HG03558 (cell line): ENCODE data around the gene CTH.
"Not testable (repeated sequence)": the region's sequence is repeated elsewhere in the genome, so short reads cannot be mapped to it uniquely, and the experiment has no call there.

Source experiments
- ATAC-seq: cut with Tn5 transposase; IDR thresholded peaks from one replicate; pipeline ENCODE4 v1.9.1; 2021; ENCODE audit warnings: moderate number of reproducible peaks; ENCODE audit not compliant: unreplicated experiment; ENCODE audit errors: extremely low read depth

The CTH gene

DNA sequence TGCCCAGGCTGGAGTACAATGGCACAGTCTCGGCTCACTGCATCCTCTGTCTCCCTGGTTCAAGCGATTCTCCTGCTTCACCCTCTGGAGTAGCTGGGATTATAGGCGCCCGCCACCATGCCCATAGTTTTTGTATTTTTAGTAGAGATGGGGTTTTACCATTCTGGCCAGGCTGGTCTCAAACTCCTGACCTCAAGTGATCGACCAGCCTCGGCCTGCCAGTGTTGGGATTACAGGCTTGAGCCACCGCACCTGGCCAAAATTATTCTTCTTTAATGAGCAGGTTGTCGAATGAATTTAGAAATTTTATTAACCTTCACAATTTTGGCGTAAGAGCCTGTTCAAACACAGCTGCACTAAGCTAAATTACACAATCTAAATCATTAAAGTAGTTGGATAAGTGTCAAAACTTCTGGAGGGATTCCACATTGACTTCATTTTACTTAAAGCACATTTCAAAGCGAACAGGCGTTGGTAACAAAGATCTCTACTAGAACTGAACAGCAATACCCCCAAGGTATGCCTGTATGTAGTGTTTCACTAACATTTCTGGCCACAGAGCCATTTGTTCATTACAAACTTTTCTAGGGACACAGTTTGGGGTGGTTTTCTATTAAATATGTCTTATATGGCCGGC is 5.2 kb upstream of the CTH start:
- no peak for ATAC-seq

DNA sequence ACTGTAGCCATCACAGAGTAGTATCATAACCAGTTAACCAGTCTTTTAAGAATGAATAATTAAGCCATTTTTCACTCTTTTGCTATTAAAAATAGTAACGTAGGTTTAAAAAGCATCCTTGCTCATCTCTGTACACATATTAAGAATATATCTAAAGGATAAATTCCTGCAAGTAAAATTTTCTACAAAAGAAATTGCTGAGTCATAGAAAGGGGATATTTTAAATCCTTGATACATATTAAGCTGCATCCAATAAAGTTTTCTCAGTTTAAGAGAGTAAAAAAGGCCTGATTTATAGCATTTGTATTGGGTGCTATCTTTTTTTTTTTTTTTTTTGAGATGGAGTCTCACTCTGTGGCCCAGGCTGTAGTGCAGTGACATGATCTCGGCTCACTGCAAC is 1.9 kb upstream of the CTH start:
- ATAC-seq, result no peak

GRCh38 chr1:70411360-70411844 is 334 bp downstream of the CTH start:
- ATAC-seq, result no peak

- ATAC-seq, result no peak
Measured at GRCh38 chr1:70415882-70416281, 4.8 kb downstream of the CTH start.

DNA sequence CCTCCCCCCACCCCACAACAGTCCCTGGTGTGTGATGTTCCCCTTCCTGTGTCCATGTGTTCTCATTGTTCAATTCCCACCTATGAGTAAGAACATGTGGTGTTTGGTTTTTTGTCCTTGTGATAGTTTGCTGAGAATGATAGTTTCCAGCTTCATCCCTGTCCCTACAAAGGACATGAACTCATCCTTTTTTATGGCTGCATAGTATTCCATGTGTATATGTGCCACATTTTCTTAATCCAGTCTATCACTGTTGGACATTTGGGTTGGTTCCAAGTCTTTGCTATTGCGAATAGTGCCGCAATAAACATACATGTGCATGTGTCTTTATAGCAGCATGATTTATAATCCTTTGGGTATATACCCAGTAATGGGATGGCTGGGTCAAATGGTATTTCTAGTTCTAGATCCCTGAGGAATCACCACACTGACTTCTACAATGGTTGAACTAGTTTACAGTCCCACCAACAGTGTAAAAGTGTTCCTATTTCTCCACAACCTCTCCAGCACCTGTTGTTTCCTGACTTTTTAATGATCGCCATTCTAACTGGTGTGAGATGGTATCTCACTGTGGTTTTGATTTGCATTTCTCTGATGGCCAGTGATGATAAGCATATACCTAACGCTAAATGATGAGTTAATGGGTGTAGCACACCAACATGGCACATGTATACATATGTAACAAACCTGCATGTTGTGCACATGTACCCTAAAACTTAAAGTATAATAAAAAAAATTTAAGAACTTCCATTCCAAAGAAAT is 8.1 kb downstream of the CTH start:
- ATAC-seq, result not testable (repeated sequence)

- ATAC-seq, result no peak
Measured at GRCh38 chr1:70420320-70420719, 9.3 kb downstream of the CTH start.

DNA sequence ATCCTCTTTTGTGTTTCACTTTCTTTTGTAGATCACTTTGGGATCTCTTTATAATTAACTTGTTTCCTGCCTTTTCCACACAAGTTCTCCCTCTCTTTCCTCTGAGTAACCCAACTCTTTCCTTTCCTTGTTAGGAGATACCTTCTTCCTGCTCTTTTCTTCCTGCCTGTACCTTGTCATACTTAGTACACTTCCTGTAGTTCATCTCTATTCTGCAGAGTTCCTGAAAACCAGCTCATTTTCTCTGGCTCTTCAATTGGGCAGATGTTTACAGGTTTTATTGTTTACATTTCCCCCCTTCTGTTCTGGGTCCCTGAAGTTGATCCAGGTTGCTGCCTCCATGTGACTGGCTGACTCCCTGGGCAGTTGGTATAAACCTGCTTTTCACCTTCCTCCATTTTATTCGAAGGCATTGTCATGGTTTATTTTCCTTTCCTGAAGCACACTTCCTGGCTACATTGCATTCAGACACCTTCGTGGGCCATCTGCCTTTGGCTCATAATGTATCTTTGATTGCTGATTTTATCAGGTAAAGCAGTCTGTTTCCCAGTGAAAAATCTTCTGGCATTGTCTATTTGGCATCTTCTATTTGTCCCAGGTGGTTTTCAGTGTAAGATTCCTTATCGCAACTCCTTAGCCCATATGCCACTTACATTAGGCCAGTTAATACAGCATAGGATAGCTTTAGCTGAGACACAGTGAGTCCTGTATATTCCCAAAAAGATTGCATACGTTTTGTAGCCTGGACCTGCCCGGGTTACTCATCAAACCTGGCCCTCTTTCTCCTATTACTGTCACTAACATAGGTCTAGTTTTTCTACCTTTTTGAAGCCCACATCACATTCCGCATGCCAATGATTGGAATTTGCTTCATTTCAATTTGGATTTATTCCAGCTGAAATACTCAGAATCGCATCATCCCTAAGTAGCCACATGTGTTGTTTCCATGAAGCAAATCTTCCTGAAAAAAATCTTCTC is 15.4 kb downstream of the CTH start:
- no peak for ATAC-seq

- ATAC-seq, result no peak
Measured at GRCh38 chr1:70427976-70428375, 16.9 kb downstream of the CTH start.

DNA sequence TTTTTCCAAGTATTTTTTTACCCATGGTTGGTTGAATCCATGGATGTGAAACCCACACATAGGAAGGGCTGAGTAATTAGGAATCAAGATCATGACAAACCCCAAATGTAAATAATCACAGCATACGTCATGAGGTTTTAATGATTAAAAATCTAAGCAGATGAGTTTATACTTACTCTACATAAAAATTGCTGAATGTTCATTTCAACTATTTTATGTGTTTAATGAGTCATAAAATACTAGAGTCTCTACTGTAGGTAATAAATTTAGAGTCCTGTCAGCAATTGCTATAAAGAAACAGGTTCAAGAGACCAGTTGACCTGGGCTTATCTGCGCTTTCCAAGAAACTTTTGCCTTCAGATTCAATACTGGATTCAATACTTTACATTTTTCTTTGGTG is 18.2 kb downstream of the CTH start:
- ATAC-seq, result no peak

GRCh38 chr1:70429757-70430156 is 18.7 kb downstream of the CTH start:
- no peak for ATAC-seq

- no peak for ATAC-seq
Measured at GRCh38 chr1:70431317-70431716, 20.2 kb downstream of the CTH start.

DNA sequence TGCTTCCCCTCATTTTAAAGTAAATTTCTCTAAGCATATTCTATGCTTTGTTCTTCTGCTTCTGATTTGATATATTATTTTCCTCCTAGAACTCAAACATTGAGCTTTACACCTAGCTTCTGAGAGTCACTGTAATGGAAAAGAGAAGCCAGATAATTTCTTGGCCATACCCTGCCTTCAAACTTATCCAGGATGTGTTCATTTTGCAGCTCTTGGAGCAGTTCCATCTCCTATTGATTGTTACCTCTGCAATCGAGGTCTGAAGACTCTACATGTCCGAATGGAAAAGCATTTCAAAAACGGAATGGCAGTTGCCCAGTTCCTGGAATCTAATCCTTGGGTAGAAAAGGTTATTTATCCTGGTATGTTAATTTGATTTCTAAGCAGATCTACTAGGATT is 20.8 kb downstream of the CTH start:
- no peak for ATAC-seq

- no peak for ATAC-seq
Measured at GRCh38 chr1:70434253-70434859, 23.3 kb downstream of the CTH start.

DNA sequence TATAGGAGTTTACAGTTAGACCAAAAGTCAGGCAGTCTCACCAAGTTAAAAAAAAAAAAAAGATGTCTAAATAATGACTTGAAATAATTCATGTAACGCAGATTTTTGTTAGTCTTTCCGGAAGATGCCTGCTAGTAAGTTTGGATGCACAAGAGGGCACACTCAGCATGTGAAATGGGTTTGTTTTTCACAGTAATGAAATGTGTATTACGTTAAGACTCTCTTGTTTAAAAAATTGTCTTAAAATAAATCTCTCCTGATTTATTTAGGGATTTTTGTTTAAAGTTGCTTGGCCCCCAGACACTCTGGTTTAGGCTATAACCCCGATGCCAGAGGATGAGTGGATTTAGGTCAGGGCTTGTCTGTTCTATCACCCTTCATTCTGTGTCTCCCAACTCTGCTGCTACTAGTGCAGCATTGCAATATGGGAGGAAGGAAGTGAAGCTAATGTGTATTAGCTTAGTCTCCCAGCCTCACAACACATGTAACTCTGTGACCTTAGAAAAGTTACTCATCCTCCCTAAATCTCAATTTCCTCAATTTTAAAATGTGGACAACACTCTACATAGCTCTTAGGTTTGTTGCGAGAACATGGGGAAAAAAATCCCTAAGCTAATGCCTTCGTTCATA is 25.7 kb downstream of the CTH start:
- no peak for ATAC-seq

DNA sequence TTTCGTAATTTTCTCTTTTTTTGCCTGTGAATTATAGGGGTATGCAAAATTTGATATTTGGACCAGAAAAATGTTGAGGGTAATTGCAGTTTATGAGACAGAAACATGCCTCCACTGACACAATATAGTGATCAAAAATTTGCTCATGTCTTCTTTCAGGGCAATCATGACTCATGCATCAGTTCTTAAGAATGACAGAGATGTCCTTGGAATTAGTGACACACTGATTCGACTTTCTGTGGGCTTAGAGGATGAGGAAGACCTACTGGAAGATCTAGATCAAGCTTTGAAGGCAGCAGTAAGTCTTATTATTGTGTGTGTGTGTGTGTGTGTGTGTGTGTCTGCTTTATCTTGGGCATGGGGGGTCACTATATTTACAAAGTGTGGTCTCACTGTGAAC is 27.5 kb downstream of the CTH start:
- no peak for ATAC-seq

DNA sequence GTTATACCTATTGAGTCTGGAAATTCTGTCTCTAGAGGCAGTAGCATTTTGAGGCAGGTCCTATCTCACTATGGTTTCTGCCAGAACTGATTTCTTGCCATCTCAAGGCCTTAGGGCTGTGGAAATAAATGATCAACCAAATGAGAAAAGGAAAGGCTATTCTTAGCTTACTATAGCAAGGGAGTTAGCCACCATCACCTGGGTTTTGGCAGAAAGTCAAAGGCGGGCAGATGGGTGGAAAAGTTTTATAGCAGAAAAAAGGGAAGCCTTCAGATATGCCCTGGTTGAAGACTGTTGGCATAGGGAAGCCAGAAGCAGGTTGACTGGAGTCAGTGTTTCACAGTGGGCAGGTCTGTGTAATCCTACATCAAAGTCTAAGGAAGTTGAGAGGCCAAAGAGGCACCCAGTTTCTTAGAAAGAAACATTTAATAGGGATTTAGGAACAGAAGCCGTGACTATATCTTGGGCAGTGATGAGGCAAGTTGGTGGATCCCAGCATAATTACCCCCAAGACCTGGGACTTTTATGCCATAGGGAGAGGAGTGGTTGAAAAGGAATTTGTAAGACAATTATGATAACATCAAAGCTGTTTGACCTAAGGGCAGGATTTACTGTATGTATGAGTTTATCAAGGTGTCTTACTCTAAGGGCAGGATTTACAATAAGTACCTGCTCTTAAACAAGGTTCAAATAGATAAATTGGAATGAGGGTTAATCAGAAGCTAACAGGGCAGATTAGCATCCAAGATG is 29.7 kb downstream of the CTH start:
- no peak for ATAC-seq

DNA sequence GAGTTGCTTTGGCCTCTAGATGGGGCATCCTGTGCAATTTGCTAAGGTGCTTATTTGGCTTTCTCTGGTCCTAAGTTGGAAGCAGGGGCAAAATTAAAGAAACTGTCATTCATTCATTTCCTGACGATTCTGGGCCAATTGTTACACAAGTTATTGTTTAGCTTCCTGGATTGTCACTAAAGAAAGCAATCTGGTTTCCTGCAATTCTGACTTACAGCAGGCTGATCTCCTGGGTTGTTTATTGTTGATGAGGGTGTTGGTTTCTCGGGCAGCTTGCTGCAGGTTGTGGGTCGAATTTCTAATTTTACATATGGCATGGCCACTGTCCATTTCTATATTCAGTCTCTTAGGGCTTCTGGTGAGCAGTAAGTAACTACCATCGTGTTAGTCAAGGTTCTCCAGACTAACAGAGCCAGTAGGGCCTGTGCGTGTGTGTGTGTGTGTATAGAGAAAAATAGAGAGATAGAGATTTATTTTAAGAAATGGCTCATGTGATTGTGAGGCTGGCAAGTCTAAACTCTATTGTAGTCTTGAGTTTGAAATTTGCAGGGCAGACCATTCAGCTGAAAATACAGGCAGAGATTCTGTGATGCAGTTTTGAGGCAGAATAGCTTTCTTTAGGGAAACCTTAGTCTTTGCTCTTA is 30.4 kb downstream of the CTH start:
- no peak for ATAC-seq

DNA sequence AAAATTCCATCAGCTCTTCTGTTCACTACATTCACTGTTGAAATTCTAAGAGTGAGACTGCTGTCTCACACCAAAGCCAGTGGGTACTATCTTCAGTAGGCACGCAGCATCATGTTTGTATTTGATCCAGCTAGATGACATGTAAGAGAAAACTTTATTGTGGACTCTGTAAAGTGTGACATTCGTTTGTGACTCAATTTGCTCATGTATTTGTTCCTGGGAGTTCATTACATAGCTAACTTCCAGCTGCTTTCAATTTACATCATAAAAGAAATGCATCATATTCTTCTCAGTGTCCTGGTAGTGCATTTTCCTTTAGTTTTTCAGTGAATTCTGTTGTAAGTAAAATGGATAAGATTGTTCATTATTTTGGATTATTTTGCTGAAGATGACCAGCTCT is 31.4 kb downstream of the CTH start:
- no peak for ATAC-seq

DNA sequence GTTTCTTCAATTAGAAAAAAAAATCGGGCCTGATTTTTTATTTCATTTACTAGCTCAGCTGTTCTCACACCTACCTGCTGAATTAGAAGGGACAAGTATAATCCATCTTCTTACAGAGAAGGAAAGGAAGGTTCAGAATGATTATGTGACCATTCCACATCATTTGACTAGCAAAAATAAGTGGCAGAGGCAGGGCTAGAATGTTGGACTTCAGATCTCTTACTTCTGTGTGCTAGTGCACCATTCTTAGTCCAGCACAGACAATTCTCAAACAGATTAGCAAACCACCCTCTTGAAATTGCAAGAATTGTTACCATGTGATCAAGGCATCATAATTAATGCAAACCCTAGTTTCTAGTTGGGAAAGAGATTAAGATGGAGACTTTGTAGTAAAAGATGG is 32.7 kb downstream of the CTH start:
- ATAC-seq, result no peak
